Gastroesophageal sphincter (tissue), 3 donors: ENCODE data around the gene TALDO1.

Experiments
- EP300 ChIP-seq: sonication (generic); formaldehyde crosslinking; IDR thresholded peaks from one replicate; pipeline ENCODE4 v1.6.1; 2017; ENCODE audit warnings: antibody characterized with exemption, mild to moderate bottlenecking
- TF ChIP-seq, protein P1 (sequence below), 4 experiments: fragments of 200-600 bp in 2 of 4; fragments of 450-650 bp in 2 of 4; sonication (generic) in 1 of 4; IDR thresholded peaks; one replicate each; pipeline ENCODE4 v1.5.1; 2017 to 2019; ENCODE audit warnings: antibody characterized with exemption in 4 of 4, mild to moderate bottlenecking in 2 of 4, moderate library complexity in 2 of 4

DNA sequence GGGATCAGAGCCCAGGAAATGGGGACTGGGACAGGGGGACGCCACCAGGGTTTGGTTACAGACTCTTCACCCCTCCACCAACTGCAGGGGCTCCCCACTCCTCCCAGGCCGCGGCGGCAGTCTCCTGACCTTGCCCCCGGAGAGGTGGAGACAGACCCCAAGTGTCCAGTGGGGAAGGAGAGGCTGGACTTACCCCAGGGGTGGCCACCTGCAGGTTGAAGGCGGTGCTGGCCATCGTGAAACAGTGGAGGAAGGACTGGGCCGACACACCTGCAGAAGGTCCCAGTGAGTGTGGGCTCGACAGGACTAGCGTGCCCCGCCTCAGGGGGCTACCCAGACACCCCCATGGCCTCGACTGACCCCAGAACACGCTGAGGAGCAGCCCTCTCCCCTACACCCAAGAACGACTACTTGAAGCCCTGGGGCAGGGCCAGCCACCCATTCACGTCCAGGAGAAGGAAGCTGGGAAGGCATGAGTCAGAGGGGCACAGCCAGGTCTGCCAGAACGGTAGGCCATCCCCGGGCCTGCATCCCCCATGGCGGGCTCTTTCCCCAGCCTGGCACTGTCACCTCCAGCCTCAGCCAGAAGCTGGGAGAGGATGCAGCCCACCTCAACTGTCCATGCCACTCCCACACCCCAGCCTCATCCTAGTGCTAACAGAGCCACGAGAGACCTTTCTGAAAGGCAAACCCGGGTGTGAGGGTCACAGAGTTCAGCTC is 27.8 kb downstream of the TALDO1 start:
- TF ChIP-seq, protein P1, sequence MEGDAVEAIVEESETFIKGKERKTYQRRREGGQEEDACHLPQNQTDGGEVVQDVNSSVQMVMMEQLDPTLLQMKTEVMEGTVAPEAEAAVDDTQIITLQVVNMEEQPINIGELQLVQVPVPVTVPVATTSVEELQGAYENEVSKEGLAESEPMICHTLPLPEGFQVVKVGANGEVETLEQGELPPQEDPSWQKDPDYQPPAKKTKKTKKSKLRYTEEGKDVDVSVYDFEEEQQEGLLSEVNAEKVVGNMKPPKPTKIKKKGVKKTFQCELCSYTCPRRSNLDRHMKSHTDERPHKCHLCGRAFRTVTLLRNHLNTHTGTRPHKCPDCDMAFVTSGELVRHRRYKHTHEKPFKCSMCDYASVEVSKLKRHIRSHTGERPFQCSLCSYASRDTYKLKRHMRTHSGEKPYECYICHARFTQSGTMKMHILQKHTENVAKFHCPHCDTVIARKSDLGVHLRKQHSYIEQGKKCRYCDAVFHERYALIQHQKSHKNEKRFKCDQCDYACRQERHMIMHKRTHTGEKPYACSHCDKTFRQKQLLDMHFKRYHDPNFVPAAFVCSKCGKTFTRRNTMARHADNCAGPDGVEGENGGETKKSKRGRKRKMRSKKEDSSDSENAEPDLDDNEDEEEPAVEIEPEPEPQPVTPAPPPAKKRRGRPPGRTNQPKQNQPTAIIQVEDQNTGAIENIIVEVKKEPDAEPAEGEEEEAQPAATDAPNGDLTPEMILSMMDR (IDR thresholded peaks at IDR 0.05): no peak
- TF ChIP-seq EP300: no peak
